A549 (cell line): ENCODE data around the gene PLGRKT. TPM values are rescaled to one million over a fixed set of nuclear protein-coding genes. Genes with fewer than 3 reads are reported as not detected.

Experiments used
- ATAC-seq, 2 experiments: fragments of 200-7000 bp in 1 of 2; fragments of >200 bp in 1 of 2; cut with Nextera tagmentation in 1 of 2; cut with Tn5 transposase in 1 of 2; 3 replicates each; pipeline versions ENCODE4 v1.8.0 to v1.9.1; 2018 to 2020; ENCODE audit warnings: mild to moderate bottlenecking in 1 of 2, moderate library complexity in 1 of 2
- CTCF ChIA-PET: fragments of 300-600 bp; sonication (Branson Sonifier 250); formaldehyde crosslinking; extraction: SDS; loops from one replicate; lab custom pipeline; 2021; ENCODE audit warnings: antibody characterized with exemption, inconsistent platforms; lab: Yijun Ruan, JAX
- POLR2A ChIA-PET: fragments of 350-600 bp; formaldehyde crosslinking; extraction: SDS; loops from one replicate; lab custom pipeline; 2021; ENCODE audit warnings: antibody characterized with exemption, inconsistent platforms; lab: Yijun Ruan, JAX
- DNase-seq, 2 experiments: peaks; one replicate each; pipeline versions ENCODE4 v3.0.0 to v3.0.0-alpha.2; 2011 to 2016; ENCODE audit warnings: low read depth in 1 of 2, low spot score in 1 of 2
- FAIRE-seq: peaks from 2 replicates; lab custom pipeline; 2011; peaks lifted over from hg19 to GRCh38; lab: Jason Lieb, UNC
- H3K27ac ChIP-seq, 2 experiments: fragments of >200 bp; sonication (Bioruptor Twin); formaldehyde crosslinking; 3 replicates each; pipeline ENCODE4 v1.5.1; 2016 to 2017
- H3K4me1 ChIP-seq: fragments of >200 bp; sonication (Bioruptor Twin); formaldehyde crosslinking; 3 replicates; pipeline ENCODE4 v1.6.1; 2016
- H3K4me2 ChIP-seq: fragments of >200 bp; sonication (Bioruptor Twin); formaldehyde crosslinking; 3 replicates; pipeline ENCODE4 v1.6.1; 2016
- H3K4me3 ChIP-seq: fragments of >200 bp; sonication (Bioruptor Twin); formaldehyde crosslinking; 3 replicates; pipeline ENCODE4 v1.5.1; 2016
- H3K9me3 ChIP-seq: fragments of >200 bp; sonication (Bioruptor Twin); formaldehyde crosslinking; 3 replicates; pipeline ENCODE4 v1.6.1; 2016
- BHLHE40 ChIP-seq: IDR thresholded peaks from 2 replicates; pipeline ENCODE4 v1.6.1; 2012; ENCODE audit warnings: low read depth, low read length, inconsistent platforms
- CBX2 ChIP-seq: fragments of 200-600 bp; sonication (generic); IDR thresholded peaks from 2 replicates; pipeline ENCODE4 v1.6.1; 2016; ENCODE audit warnings: low read depth, mild to moderate bottlenecking, borderline replicate concordance
- CBX8 ChIP-seq: fragments of 200-600 bp; sonication (generic); IDR thresholded peaks from 2 replicates; pipeline ENCODE4 v1.6.1; 2016
- CHD2 ChIP-seq: fragments of 150-350 bp; IDR thresholded peaks from 2 replicates; pipeline ENCODE4 v1.6.1; 2014; ENCODE audit warnings: low read length; ENCODE audit not compliant: partially characterized antibody
- CTCF ChIP-seq: fragments of >200 bp; sonication (Bioruptor Twin); formaldehyde crosslinking; IDR thresholded peaks from 3 replicates; pipeline ENCODE4 v1.5.1; 2016
- E2F6 ChIP-seq: IDR thresholded peaks from 2 replicates; pipeline ENCODE4 v1.6.1; 2012; ENCODE audit warnings: low read depth, borderline replicate concordance
- EHMT2 ChIP-seq: fragments of 200-600 bp; sonication (generic); IDR thresholded peaks from 2 replicates; pipeline ENCODE4 v1.6.1; 2016; ENCODE audit warnings: antibody characterized with exemption, low read depth, mild to moderate bottlenecking, moderate library complexity
- ESRRA ChIP-seq: fragments of 150-350 bp; IDR thresholded peaks from 2 replicates; pipeline ENCODE4 v1.6.1; 2014; ENCODE audit warnings: mild to moderate bottlenecking, low read length, borderline replicate concordance
- FOSB ChIP-seq: fragments of 250-450 bp; sonication (Bioruptor Pico); IDR thresholded peaks from 2 replicates; pipeline ENCODE4 v1.5.0; 2020; ENCODE audit warnings: mild to moderate bottlenecking, moderate library complexity
- FOSL2 ChIP-seq, 2 experiments: fragments of 450-650 bp in 1 of 2; fragments of >200 bp in 1 of 2; sonication (Bioruptor Twin) in 1 of 2; formaldehyde crosslinking; IDR thresholded peaks; 2 replicates each; pipeline versions ENCODE4 v1.5.0 to v1.6.1; 2016 to 2020; ENCODE audit warnings: mild to moderate bottlenecking in 1 of 2, moderate library complexity in 1 of 2
- GATA3 ChIP-seq: IDR thresholded peaks from 2 replicates; pipeline ENCODE4 v1.6.1; 2012; ENCODE audit warnings: borderline replicate concordance
- JUN ChIP-seq, 2 experiments: fragments of >200 bp; sonication (Bioruptor Twin); formaldehyde crosslinking; IDR thresholded peaks; 2 replicates in 1 of 2; 3 replicates in 1 of 2; pipeline ENCODE4 v1.6.1; 2016 to 2017
- MAX ChIP-seq: IDR thresholded peaks from 2 replicates; pipeline ENCODE4 v1.6.1; 2012
- MAZ ChIP-seq: fragments of 150-350 bp; IDR thresholded peaks from 2 replicates; pipeline ENCODE4 v1.6.1; 2014; ENCODE audit warnings: antibody characterized with exemption, low read depth, low read length, borderline replicate concordance
- NFE2L2 ChIP-seq: fragments of 150-350 bp; conservative IDR thresholded peaks from 2 replicates; pipeline ENCODE4 v1.6.1; 2014; ENCODE audit warnings: low read length
- PBX3 ChIP-seq: IDR thresholded peaks from 2 replicates; pipeline ENCODE4 v1.6.1; 2012
- POLR2AphosphoS2 ChIP-seq: conservative IDR thresholded peaks from 2 replicates; pipeline ENCODE4 v1.6.1; 2012; ENCODE audit warnings: low read length, improper control_type of control experiment, inconsistent platforms
- RARB ChIP-seq: fragments of 250-450 bp; sonication (Bioruptor Pico); IDR thresholded peaks from 2 replicates; pipeline ENCODE4 v1.8.0; 2021; ENCODE audit warnings: mild to moderate bottlenecking, moderate library complexity
- RFX5 ChIP-seq: fragments of 450-650 bp; IDR thresholded peaks from 2 replicates; pipeline ENCODE4 v1.7.1; 2014; ENCODE audit warnings: antibody characterized with exemption, mild to moderate bottlenecking, moderate library complexity
- TFCP2L1 ChIP-seq: fragments of 250-450 bp; sonication (Bioruptor Pico); IDR thresholded peaks from 2 replicates; pipeline ENCODE4 v1.5.0; 2021; ENCODE audit warnings: mild to moderate bottlenecking
- ZC3H11A ChIP-seq: fragments of 450-650 bp; IDR thresholded peaks from 2 replicates; pipeline ENCODE4 v1.6.1; 2014; ENCODE audit warnings: antibody characterized with exemption, mild to moderate bottlenecking
- ZFP36 ChIP-seq: fragments of 450-650 bp; IDR thresholded peaks from 2 replicates; pipeline ENCODE4 v1.6.1; 2014; ENCODE audit warnings: borderline replicate concordance; ENCODE audit not compliant: partially characterized antibody
- ZNF302 ChIP-seq: fragments of 250-450 bp; sonication (Bioruptor Pico); IDR thresholded peaks from 2 replicates; pipeline ENCODE4 v1.9.0; 2021; ENCODE audit warnings: inconsistent platforms, mild to moderate bottlenecking, moderate library complexity
- WGBS: methylation state at CpG from one replicate; pipeline ENCODE4 v1.1.6; 2017; ENCODE audit errors: missing lambda C conversion rate; 5-methylcytosine and 5-hydroxymethylcytosine counted together
- polyA plus RNA-seq, 4 experiments: library from polyadenylated mRNA; depleted of rRNA in 3 of 4; stranded (reverse); fragments of >200 nt; fragmentation: RNase III in 1 of 4; extraction: RNeasy Plus Mini Kit Qiagen cat#74134 plus additional on column Dnase treatment in 1 of 4; gene quantifications; 2 replicates in 3 of 4; 3 replicates in 1 of 4; pipeline ENCODE4 v1.2.3, GENCODE V29; 2011 to 2017

The PLGRKT gene
- polyA plus RNA-seq, 2 of the 4 experiments (the other 2 are of a cell fraction): 24.3 to 37.7 TPM

- DNase-seq (no peak), FAIRE-seq (no peak), ATAC-seq (no peak)
- no peak overlapping the region for H3K4me2 ChIP-seq
- H3K4me1 ChIP-seq: no peaks in the 10 kb centered on the region
- 95% methylated on average over 1 of the region's 1 CpG for WGBS
- no peak overlapping the region for H3K4me3 ChIP-seq
- ChIA-PET POLR2A (no interaction called here), CTCF (interaction anchor here (2.1 to 10.0 kb wide), 2 partner anchors 178 to 235 kb away, joined by 7 to 86 read pairs; partner anchors contain the start of gene INSL6)
- TF ChIP-seq MAX: no peak
- TF ChIP-seq PBX3: no peak
- no peak for TF ChIP-seq RARB
- TF ChIP-seq POLR2AphosphoS2: no peak
- TF ChIP-seq GATA3: no peak
- no peak for TF ChIP-seq FOSL2 (IDR thresholded peaks at IDR 0.05)
- TF ChIP-seq FOSL2 (CRISPR knock-in tag; IDR thresholded peaks at IDR 0.05): no peak
- no peak for TF ChIP-seq CTCF
- TF ChIP-seq FOSB: no peak
- TF ChIP-seq BHLHE40: no peak
- H3K9me3 ChIP-seq: no peaks in the 10 kb centered on the region
- H3K27ac ChIP-seq: no peak overlapping the region
Measured at GRCh38 chr9:5422276-5422675, 15.4 kb downstream of the PLGRKT start.

- TF ChIP-seq FOSL2 (IDR thresholded peaks at IDR 0.05): no peak
- no peak for TF ChIP-seq FOSL2 (CRISPR knock-in tag; IDR thresholded peaks at IDR 0.05)
- no peak for TF ChIP-seq ZC3H11A
- no peak for TF ChIP-seq E2F6
- TF ChIP-seq RFX5: no peak
- TF ChIP-seq TFCP2L1 (CRISPR knock-in tag): no peak
- TF ChIP-seq ZFP36: no peak
- no peak for TF ChIP-seq CHD2
- TF ChIP-seq NFE2L2: no peak
- no peak for TF ChIP-seq BHLHE40
- no peak for TF ChIP-seq ESRRA
- TF ChIP-seq ZNF302 (CRISPR knock-in tag): no peak
- TF ChIP-seq RARB: no peak
- no peak for TF ChIP-seq CBX8
- TF ChIP-seq CBX2: no peak
- no peak for TF ChIP-seq MAZ
- no peak for TF ChIP-seq CTCF
- no peak for TF ChIP-seq JUN (IDR thresholded peaks at IDR 0.05)
- no peak for TF ChIP-seq EHMT2
- no peak overlapping the region for H3K4me3 ChIP-seq
- no peak overlapping the region for H3K4me2 ChIP-seq
- H3K9me3 ChIP-seq: no peaks in the 10 kb centered on the region
- FAIRE-seq (no peak), ATAC-seq (no peak; a peak in 1 of 6 replicates), DNase-seq (no peak)
- POLR2A ChIA-PET: no interaction called here
- WGBS: 49% methylated on average over 2 of the region's 2 CpGs
- no peaks in the 10 kb centered on the region for H3K4me1 ChIP-seq
- H3K27ac ChIP-seq: no peak overlapping the region
- CTCF ChIA-PET: no interaction called here
Measured at GRCh38 chr9:5421163-5421562, 16.6 kb downstream of the PLGRKT start.
